CD14-positive monocyte (primary cell): Measurements from ENCODE around the gene INTS3. TPM values are rescaled to one million over a fixed set of nuclear protein-coding genes. Genes with fewer than 3 reads are reported as not detected.

Experiments used
- DNase-seq, 3 donors: peaks; one replicate each; pipeline ENCODE4 v3.0.0-alpha.2; 2011 to 2022
- H2AFZ ChIP-seq: 2 replicates; pipeline ENCODE4 v1.6.0; 2012; ENCODE audit warnings: mild to moderate bottlenecking, low read depth, low read length, inconsistent platforms; ENCODE audit not compliant: insufficient read depth, poor library complexity, severe bottlenecking
- H3K27ac ChIP-seq, 2 donors: 1 replicate in 1 of 2; 2 replicates in 1 of 2; pipeline ENCODE4 v1.5.1; 2012 to 2013; ENCODE audit warnings: low read length in 2 of 2, control low read depth in 1 of 2, inconsistent platforms in 1 of 2, low read depth in 1 of 2, mild to moderate bottlenecking in 1 of 2
- H3K27me3 ChIP-seq, 2 donors: one replicate each; pipeline versions ENCODE4 v1.6.0 to v1.6.1; 2011 to 2013; ENCODE audit warnings: low read length in 2 of 2; ENCODE audit not compliant: control insufficient read depth in 2 of 2, insufficient read depth in 2 of 2
- H3K36me3 ChIP-seq, 2 donors: replicated peaks in 1 of 2; 1 replicate in 1 of 2; 2 replicates in 1 of 2; pipeline versions ENCODE4 v1.5.1 to v1.6.1; 2012 to 2013; ENCODE audit warnings: low read length in 2 of 2, control low read depth in 1 of 2, inconsistent platforms in 1 of 2, mild to moderate bottlenecking in 1 of 2; ENCODE audit not compliant: insufficient read depth in 2 of 2, control insufficient read depth in 1 of 2
- H3K4me1 ChIP-seq, 2 donors: 1 replicate in 1 of 2; 2 replicates in 1 of 2; pipeline versions ENCODE4 v1.5.1 to v1.6.1; 2012 to 2013; ENCODE audit warnings: low read length in 2 of 2, control low read depth in 1 of 2, inconsistent platforms in 1 of 2, mild to moderate bottlenecking in 1 of 2, moderate library complexity in 1 of 2; ENCODE audit not compliant: insufficient read depth in 2 of 2, control insufficient read depth in 1 of 2
- H3K4me2 ChIP-seq: replicated peaks from 2 replicates; pipeline ENCODE3; 2012; ENCODE audit warnings: low read length, moderate library complexity, mild to moderate bottlenecking; ENCODE audit not compliant: poor library complexity, severe bottlenecking; ENCODE audit errors: extremely low read depth
- H3K4me3 ChIP-seq, 3 experiments: fragments of 200-600 bp in 1 of 3; sonication (generic) in 1 of 3; replicated peaks in 1 of 3; 1 replicate in 2 of 3; 2 replicates in 1 of 3; pipeline ENCODE4 v1.5.1; 2011 to 2013; ENCODE audit warnings: low read length in 3 of 3, mild to moderate bottlenecking in 3 of 3, control low read depth in 2 of 3, low read depth in 2 of 3, inconsistent platforms in 1 of 3, moderate library complexity in 1 of 3
- H3K79me2 ChIP-seq: 2 replicates; pipeline ENCODE4 v1.6.0; 2012; ENCODE audit warnings: mild to moderate bottlenecking, control low read depth, inconsistent platforms, low read length, moderate library complexity; ENCODE audit not compliant: insufficient read depth
- H3K9ac ChIP-seq: 2 replicates; pipeline ENCODE4 v1.6.0; 2017; ENCODE audit warnings: low read length, mild to moderate bottlenecking; ENCODE audit not compliant: insufficient read depth, poor library complexity, severe bottlenecking
- H3K9me3 ChIP-seq, 2 donors: replicated peaks in 1 of 2; 1 replicate in 1 of 2; 2 replicates in 1 of 2; pipeline versions ENCODE4 v1.5.1 to v1.6.1; 2012 to 2013; ENCODE audit warnings: low read length in 2 of 2, control low read depth in 1 of 2; ENCODE audit not compliant: control insufficient read depth in 1 of 2, insufficient read depth in 1 of 2
- H4K20me1 ChIP-seq: 2 replicates; pipeline ENCODE4 v1.6.0; 2012; ENCODE audit warnings: mild to moderate bottlenecking, low read length, control low read depth, moderate library complexity; ENCODE audit not compliant: insufficient read depth
- H3K27ac Mint-ChIP-seq, 7 donors: one replicate each; pipeline ENCODE4 v1.8.0; 2020; ENCODE audit warnings: mild to moderate bottlenecking in 7 of 7, mixed read lengths in 7 of 7, moderate library complexity in 6 of 7, inconsistent platforms in 2 of 7
- H3K27me3 Mint-ChIP-seq, 3 donors: one replicate each; pipeline ENCODE4 v1.8.0; 2021 to 2022; ENCODE audit warnings: low read depth in 3 of 3, mild to moderate bottlenecking in 3 of 3, mixed read lengths in 3 of 3, moderate library complexity in 3 of 3, inconsistent platforms in 1 of 3
- H3K36me3 Mint-ChIP-seq, 2 donors: one replicate each; pipeline ENCODE4 v1.8.0; 2020; ENCODE audit warnings: mixed read lengths in 2 of 2, inconsistent platforms in 1 of 2, mild to moderate bottlenecking in 1 of 2
- H3K4me1 Mint-ChIP-seq: one replicate; pipeline ENCODE4 v1.8.0; 2020; ENCODE audit warnings: mild to moderate bottlenecking, mixed read lengths
- H3K4me3 Mint-ChIP-seq, 2 donors: one replicate each; pipeline ENCODE4 v1.8.0; 2020; ENCODE audit warnings: mild to moderate bottlenecking in 2 of 2, mixed read lengths in 2 of 2, moderate library complexity in 1 of 2
- H3K9me3 Mint-ChIP-seq, 7 donors: one replicate each; pipeline ENCODE4 v1.8.0; 2020 to 2022; ENCODE audit warnings: mixed read lengths in 7 of 7, mild to moderate bottlenecking in 6 of 7, moderate library complexity in 6 of 7, inconsistent platforms in 2 of 7
- WGBS: methylation state at CpG from one replicate; pipeline ENCODE4 v1.1.5; 2013; ENCODE audit warnings: missing lambda C conversion rate; ENCODE audit not compliant: insufficient coverage; 5-methylcytosine and 5-hydroxymethylcytosine counted together
- intact Hi-C, 2 donors: fragments of 100-400 bp; cut with micrococcal nuclease; formaldehyde crosslinking; loops; one replicate each; pipeline versions ENCODE4 v1.15.0 to v1.15.1; 2023
- polyA plus RNA-seq, 3 donors: library from polyadenylated mRNA; depleted of rRNA in 1 of 3; unstranded in 2 of 3; stranded (reverse) in 1 of 3; fragments of 300-500 nt in 2 of 3; fragments of >200 nt in 1 of 3; fragmentation: Illumina TruSeq in 2 of 3; gene quantifications; 1 replicate in 2 of 3; 2 replicates in 1 of 3; pipeline ENCODE4 v1.2.3, GENCODE V29; 2012 to 2021
- TF ChIP-seq, protein P1 (sequence below): fragments of 200-600 bp; IDR thresholded peaks from one replicate; pipeline ENCODE4 v1.8.0; 2022; ENCODE audit warnings: antibody characterized with exemption, mild to moderate bottlenecking

Gene INTS3
- polyA plus RNA-seq, 3 donors = 9.2 to 76.9 (median 15.9) TPM

DNA sequence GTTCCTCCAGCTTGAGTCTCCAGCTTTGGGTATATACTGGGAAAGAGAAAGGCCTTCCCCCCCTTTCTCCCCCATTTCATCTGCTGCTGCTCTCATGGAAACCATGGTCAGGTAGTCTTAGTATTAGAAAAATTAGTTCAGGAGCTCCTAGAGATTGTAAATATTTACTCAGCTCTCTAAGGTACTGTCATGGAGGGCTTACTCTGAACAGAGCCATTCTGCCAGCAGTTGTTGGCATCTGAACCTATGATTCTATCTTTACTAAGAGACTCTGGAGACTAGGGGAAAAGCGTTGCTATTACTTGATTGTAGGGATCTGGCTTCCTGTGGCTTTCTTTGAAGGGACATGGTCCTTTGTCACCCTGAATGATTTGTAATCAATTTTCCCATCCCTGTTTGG lies 6.1 kb downstream of the INTS3 start:
- intact Hi-C loops = no loop called here
- H3K4me3 ChIP-seq = peak overlapping the region in 1 of 3 experiments; percentile 42
- TF ChIP-seq, protein P1, sequence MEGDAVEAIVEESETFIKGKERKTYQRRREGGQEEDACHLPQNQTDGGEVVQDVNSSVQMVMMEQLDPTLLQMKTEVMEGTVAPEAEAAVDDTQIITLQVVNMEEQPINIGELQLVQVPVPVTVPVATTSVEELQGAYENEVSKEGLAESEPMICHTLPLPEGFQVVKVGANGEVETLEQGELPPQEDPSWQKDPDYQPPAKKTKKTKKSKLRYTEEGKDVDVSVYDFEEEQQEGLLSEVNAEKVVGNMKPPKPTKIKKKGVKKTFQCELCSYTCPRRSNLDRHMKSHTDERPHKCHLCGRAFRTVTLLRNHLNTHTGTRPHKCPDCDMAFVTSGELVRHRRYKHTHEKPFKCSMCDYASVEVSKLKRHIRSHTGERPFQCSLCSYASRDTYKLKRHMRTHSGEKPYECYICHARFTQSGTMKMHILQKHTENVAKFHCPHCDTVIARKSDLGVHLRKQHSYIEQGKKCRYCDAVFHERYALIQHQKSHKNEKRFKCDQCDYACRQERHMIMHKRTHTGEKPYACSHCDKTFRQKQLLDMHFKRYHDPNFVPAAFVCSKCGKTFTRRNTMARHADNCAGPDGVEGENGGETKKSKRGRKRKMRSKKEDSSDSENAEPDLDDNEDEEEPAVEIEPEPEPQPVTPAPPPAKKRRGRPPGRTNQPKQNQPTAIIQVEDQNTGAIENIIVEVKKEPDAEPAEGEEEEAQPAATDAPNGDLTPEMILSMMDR = no peak
- Mint-ChIP-seq H3K36me3 (peaks cover 4 to 23% of the 10 kb centered on the region in 2 donors), H3K4me1 (peaks cover 48% of the 10 kb centered on the region), H3K9me3 (peaks cover 0 to 2% (median 0%) of the 10 kb centered on the region in 7 donors), H3K27ac (peak overlapping the region; percentile 72 to 95 (median 92)), H3K27me3 (peaks cover 0 to 1% (median 0%) of the 10 kb centered on the region in 3 donors), H3K4me3 (no peak overlapping the region)
- peaks cover 4 to 14% of the 10 kb centered on the region in 2 donors for H3K36me3 ChIP-seq
- H3K4me2 ChIP-seq = peak overlapping the region; percentile 40
- no peaks in the 10 kb centered on the region for H3K9me3 ChIP-seq
- peak overlapping the region in 1 of 2 donors; percentile 93 for H3K27ac ChIP-seq
- H2AFZ ChIP-seq = no peak overlapping the region
- no peak for DNase-seq
- no peaks in the 10 kb centered on the region for H4K20me1 ChIP-seq
- H3K4me1 ChIP-seq = peaks cover 44 to 46% of the 10 kb centered on the region in 2 donors
- H3K27me3 ChIP-seq = no peaks in the 10 kb centered on the region
- no CpG with 5 or more reads among the region's 1 CpG for WGBS
- peak overlapping the region; percentile 24 for H3K9ac ChIP-seq
- H3K79me2 ChIP-seq = peaks cover 46% of the 10 kb centered on the region

DNA sequence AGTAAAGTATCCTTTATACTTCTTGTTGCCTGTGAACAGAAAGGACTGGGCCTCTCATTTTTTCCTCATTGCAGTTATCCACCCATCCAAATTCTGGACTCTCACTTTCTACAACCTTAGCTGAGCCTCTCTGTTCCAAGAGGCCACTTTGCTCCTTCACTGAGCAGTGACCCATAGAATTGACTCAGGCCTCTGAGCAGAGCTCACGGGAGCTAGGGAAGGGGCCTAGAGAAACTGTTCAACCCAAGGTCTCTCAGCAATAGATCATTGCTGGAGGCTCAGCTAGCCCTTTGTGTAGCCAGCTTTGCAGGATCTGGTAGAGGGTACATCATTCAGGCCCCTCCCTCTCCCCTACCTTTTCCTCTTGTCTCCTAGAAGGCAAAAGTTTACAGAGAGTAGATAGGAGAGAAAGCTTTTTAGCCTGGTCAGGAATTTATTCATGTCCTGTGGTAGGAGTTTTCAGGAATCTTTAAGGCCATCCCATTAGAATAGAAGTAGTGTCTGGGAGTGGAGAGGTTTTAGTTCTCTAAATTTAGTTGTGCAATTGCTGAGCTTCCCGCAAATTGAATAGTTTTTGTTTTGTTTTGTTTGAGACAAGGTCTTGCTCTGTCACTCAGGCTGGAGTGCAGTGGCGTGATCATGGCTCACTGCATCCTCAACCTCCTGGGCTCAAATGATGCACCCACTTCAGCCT lies 6.7 kb downstream of the INTS3 start:
- Histone ChIP-seq H3K4me1 (peaks cover 39 to 40% of the 10 kb centered on the region in 2 donors), H3K4me3 (peak overlapping the region in 1 of 3 experiments; percentile 42), H3K27ac (peak overlapping the region; percentile 81 to 93), H3K27me3 (no peaks in the 10 kb centered on the region), H3K4me2 (peak overlapping the region; percentile 40), H3K9me3 (no peaks in the 10 kb centered on the region), H2AFZ (peak overlapping the region; percentile 37), H3K36me3 (peaks cover 4 to 18% of the 10 kb centered on the region in 2 donors), H3K9ac (peak overlapping the region; percentile 24), H4K20me1 (no peaks in the 10 kb centered on the region), H3K79me2 (peaks cover 40% of the 10 kb centered on the region)
- 25% methylated on average over 2 of the region's 3 CpGs for WGBS
- DNase-seq = peak; percentile 49 to 76 (median 73)
- H3K27me3 Mint-ChIP-seq = peaks cover 0 to 1% (median 0%) of the 10 kb centered on the region in 3 donors
- intact Hi-C loops = loop anchor here in 1 of 2 donors (5.0 kb wide), 1 partner anchor 102 kb away; the partner anchor contains the start of gene CHTOP
- H3K36me3 Mint-ChIP-seq = peaks cover 4 to 28% of the 10 kb centered on the region in 2 donors
- H3K9me3 Mint-ChIP-seq = peaks cover 0 to 2% (median 0%) of the 10 kb centered on the region in 7 donors
- peak overlapping the region; percentile 9 to 67 for H3K4me3 Mint-ChIP-seq
- H3K27ac Mint-ChIP-seq = peak overlapping the region; percentile 88 to 95 (median 92)
- peaks cover 42% of the 10 kb centered on the region for H3K4me1 Mint-ChIP-seq
- TF ChIP-seq, protein P1 = no peak
